GM12878 (cell line): Measurements from ENCODE around the gene MEGF11. TPM values are rescaled to one million over a fixed set of nuclear protein-coding genes. Genes with fewer than 3 reads are reported as not detected.
A peak's percentile ranks its signal among the peaks of the same experiment; 100 is the strongest.

Experiments
- ATAC-seq: fragments of 200-7000 bp; cut with Tn5 transposase; 3 replicates; pipeline ENCODE4 v1.9.1; 2020; ENCODE audit warnings: mild to moderate bottlenecking, moderate library complexity
- BruUV-seq: library from RNA; stranded (reverse); fragments of 400-500 nt; replicated peaks from 2 replicates; lab custom pipeline; 2021; lab: Mats Ljungman, UMichigan
- CTCF ChIA-PET: fragments of 300-600 bp; sonication (Branson Sonifier 250); formaldehyde crosslinking; extraction: SDS; loops from one replicate; lab custom pipeline; 2021; ENCODE audit warnings: inconsistent platforms; lab: Yijun Ruan, JAX
- POLR2A ChIA-PET: fragments of 350-600 bp; formaldehyde crosslinking; extraction: SDS; loops from one replicate; lab custom pipeline; 2021; ENCODE audit warnings: inconsistent platforms; lab: Charles Lee
- RAD21 ChIA-PET: fragments of 300-600 bp; sonication (Branson Sonifier 250); formaldehyde crosslinking; loops from one replicate; lab custom pipeline; 2023; ENCODE audit warnings: antibody characterized with exemption; ENCODE audit not compliant: unreplicated experiment; lab: Charles Lee
- SMC1A ChIA-PET: fragments of 300-600 bp; sonication (Branson Sonifier 250); formaldehyde crosslinking; loops from one replicate; lab custom pipeline; 2023; ENCODE audit not compliant: unreplicated experiment, uncharacterized antibody; lab: Charles Lee
- DNase-seq: peaks from one replicate; pipeline ENCODE4 v3.0.0-alpha.2; 2011; ENCODE audit warnings: low read depth, low spot score
- FAIRE-seq: peaks from 3 replicates; lab custom pipeline; 2011; peaks lifted over from hg19 to GRCh38; lab: Jason Lieb, UNC
- H2AFZ ChIP-seq: 2 replicates; pipeline ENCODE4 v1.6.0; 2011; ENCODE audit warnings: low read depth, low read length, control low read depth; ENCODE audit not compliant: control insufficient read depth
- H3K27ac ChIP-seq: 2 replicates; pipeline ENCODE4 v1.5.1; 2011; ENCODE audit warnings: control low read depth; ENCODE audit not compliant: control insufficient read depth, insufficient read depth
- H3K27me3 ChIP-seq, 2 experiments: replicated peaks in 1 of 2; 2 replicates each; pipeline versions ENCODE4 v1.6.0 to v1.6.1; 2011; ENCODE audit warnings: low read length in 1 of 2; ENCODE audit not compliant: control insufficient read depth in 2 of 2, insufficient read depth in 2 of 2
- H3K36me3 ChIP-seq, 2 experiments: 2 replicates each; pipeline ENCODE4 v1.5.1; 2011; ENCODE audit warnings: low read length in 1 of 2; ENCODE audit not compliant: control insufficient read depth in 2 of 2, insufficient read depth in 2 of 2
- H3K4me1 ChIP-seq: 2 replicates; pipeline ENCODE4 v1.6.1; 2011; ENCODE audit warnings: mild to moderate bottlenecking, low read length, moderate library complexity, mixed read lengths; ENCODE audit not compliant: control insufficient read depth, insufficient read depth
- H3K4me2 ChIP-seq: 2 replicates; pipeline ENCODE4 v1.6.0; 2011; ENCODE audit warnings: control low read depth; ENCODE audit not compliant: control insufficient read depth, insufficient read depth
- H3K4me3 ChIP-seq: fragments of 200-600 bp; sonication (generic); 2 replicates; pipeline ENCODE4 v1.5.1; 2016
- H3K79me2 ChIP-seq: 2 replicates; pipeline ENCODE4 v1.6.0; 2011; ENCODE audit warnings: low read length; ENCODE audit not compliant: control insufficient read depth, insufficient read depth
- H3K9ac ChIP-seq: 2 replicates; pipeline ENCODE4 v1.8.0; 2011; ENCODE audit warnings: low read length, control low read depth, mixed read lengths; ENCODE audit not compliant: control insufficient read depth, insufficient read depth
- H3K9me3 ChIP-seq: replicated peaks from 3 replicates; pipeline ENCODE4 v1.5.1; 2011; ENCODE audit warnings: mild to moderate bottlenecking, low read length; ENCODE audit not compliant: control insufficient read depth, insufficient read depth
- H4K20me1 ChIP-seq: 2 replicates; pipeline ENCODE4 v1.6.0; 2011; ENCODE audit not compliant: control insufficient read depth, insufficient read depth
- BACH1 ChIP-seq: fragments of 450-650 bp; IDR thresholded peaks from 2 replicates; pipeline ENCODE4 v1.6.1; 2017; ENCODE audit warnings: mild to moderate bottlenecking, borderline replicate concordance
- CEBPB ChIP-seq, 2 experiments: fragments of 150-350 bp in 1 of 2; IDR thresholded peaks; 2 replicates each; pipeline ENCODE4 v1.6.1; 2012 to 2014; ENCODE audit warnings: low read depth in 2 of 2, low read length in 2 of 2, borderline replicate concordance in 1 of 2, inconsistent platforms in 1 of 2
- CHD1 ChIP-seq: IDR thresholded peaks from 2 replicates; pipeline ENCODE4 v1.6.1; 2012; ENCODE audit warnings: low read depth, low read length, improper control_type of control experiment
- CREB1 ChIP-seq: IDR thresholded peaks from 2 replicates; pipeline ENCODE4 v1.6.1; 2012; ENCODE audit warnings: low read depth, mild to moderate bottlenecking, inconsistent platforms
- ETV6 ChIP-seq, 2 experiments: fragments of 450-650 bp in 1 of 2; IDR thresholded peaks in 1 of 2; conservative IDR thresholded peaks in 1 of 2; 2 replicates each; pipeline ENCODE4 v1.6.1; 2014; ENCODE audit warnings: antibody characterized with exemption in 1 of 2, borderline replicate concordance in 1 of 2, low read depth in 1 of 2, mild to moderate bottlenecking in 1 of 2, moderate library complexity in 1 of 2
- HCFC1 ChIP-seq: fragments of 150-350 bp; IDR thresholded peaks from 2 replicates; pipeline ENCODE4 v1.6.1; 2014; ENCODE audit warnings: low read length
- HDAC2 ChIP-seq: fragments of 200-600 bp; sonication (generic); IDR thresholded peaks from 2 replicates; pipeline ENCODE4 v1.6.1; 2017
- HDAC6 ChIP-seq: fragments of 200-600 bp; sonication (generic); IDR thresholded peaks from one replicate; pipeline ENCODE4 v1.8.0; 2017; ENCODE audit warnings: antibody characterized with exemption; ENCODE audit not compliant: unreplicated experiment
- LARP7 ChIP-seq: fragments of 450-650 bp; IDR thresholded peaks from 2 replicates; pipeline ENCODE4 v1.6.1; 2017; ENCODE audit warnings: mild to moderate bottlenecking
- MTA2 ChIP-seq: fragments of 450-650 bp; IDR thresholded peaks from 2 replicates; pipeline ENCODE4 v1.6.1; 2016; ENCODE audit warnings: low read depth, mild to moderate bottlenecking, moderate library complexity
- MYC ChIP-seq: IDR thresholded peaks from 2 replicates; pipeline ENCODE4 v1.6.1; 2011; ENCODE audit warnings: mild to moderate bottlenecking, low read length, moderate library complexity, inconsistent platforms; ENCODE audit not compliant: insufficient read depth, insufficient replicate concordance, insufficient read length, severe bottlenecking
- NBN ChIP-seq: fragments of 450-650 bp; IDR thresholded peaks from 2 replicates; pipeline ENCODE4 v1.6.1; 2016
- SREBF2 ChIP-seq: IDR thresholded peaks from 2 replicates; pipeline ENCODE4 v1.6.1; 2012; ENCODE audit warnings: mild to moderate bottlenecking, low read length
- TARDBP ChIP-seq: IDR thresholded peaks from 2 replicates; pipeline ENCODE4 v1.6.1; 2016; ENCODE audit warnings: borderline replicate concordance
- TBL1XR1 ChIP-seq: IDR thresholded peaks from 2 replicates; pipeline ENCODE4 v1.6.1; 2012; ENCODE audit warnings: low read depth, low read length, improper control_type of control experiment
- USF1 ChIP-seq: IDR thresholded peaks from 2 replicates; pipeline ENCODE4 v1.6.1; 2011; ENCODE audit warnings: borderline replicate concordance, low read depth, mild to moderate bottlenecking, moderate library complexity, mixed read lengths, low read length; ENCODE audit not compliant: insufficient read depth; ENCODE audit errors: extremely low read length
- WGBS: methylation state at CpG from one replicate; pipeline ENCODE4 v1.1.6; 2016; ENCODE audit warnings: low lambda C conversion rate; ENCODE audit not compliant: insufficient replicate concordance, insufficient coverage; ENCODE audit errors: missing lambda C conversion rate; 5-methylcytosine and 5-hydroxymethylcytosine counted together
- in situ Hi-C: fragments of 300-500 bp; cut with MboI; formaldehyde crosslinking; loops from 9 replicates; pipeline ENCODE4 v1.14.3; 2018; ENCODE audit warnings: mixed read lengths
- intact Hi-C: fragments of 100-400 bp; cut with micrococcal nuclease; formaldehyde crosslinking; loops from one replicate; pipeline ENCODE4 v1.14.2; 2022; ENCODE audit not compliant: unreplicated experiment
- polyA plus RNA-seq, 11 experiments: library from polyadenylated mRNA; depleted of rRNA in 4 of 11; unstranded in 6 of 11; stranded (reverse) in 5 of 11; fragments of >200 nt; fragmentation: Nextera tagmentation in 4 of 11; fragmentation: Illumina TruSeq in 1 of 11; extraction: Ambion mirVana in 4 of 11; extraction: Trizol in 1 of 11; gene quantifications; 1 replicate in 1 of 11; 2 replicates in 10 of 11; pipeline versions ENCODE4 v1.2.1 to v1.2.3, GENCODE V29; 2011 to 2016; ENCODE audit warnings: inconsistent platforms in 2 of 11, missing spikeins in 2 of 11, low read depth in 1 of 11
- total RNA-seq, 4 experiments: library from RNA; depleted of rRNA in 3 of 4; stranded (reverse); fragments of >200 nt in 3 of 4; fragmentation: Illumina TruSeq in 1 of 4; extraction: Trizol in 1 of 4; gene quantifications; 2 replicates each; pipeline versions ENCODE4 v1.2.1 to v1.2.3, GENCODE V29; 2013 to 2021
- TF ChIP-seq, protein P1 (sequence below): fragments of 450-650 bp; IDR thresholded peaks from 2 replicates; pipeline ENCODE4 v1.6.1; 2018; ENCODE audit warnings: borderline replicate concordance, mild to moderate bottlenecking; ENCODE audit not compliant: partially characterized antibody
- TF ChIP-seq, protein P2 (sequence below): IDR thresholded peaks from 2 replicates; pipeline ENCODE4 v1.6.1; 2011; ENCODE audit warnings: mild to moderate bottlenecking, low read depth, low read length, moderate library complexity; ENCODE audit not compliant: insufficient replicate concordance
- TF ChIP-seq, protein P3 (sequence below): fragments of 150-350 bp; IDR thresholded peaks from 2 replicates; pipeline ENCODE4 v1.6.1; 2014; ENCODE audit warnings: mild to moderate bottlenecking, low read depth, low read length

The MEGF11 gene
- total and polyA plus RNA-seq, 10 of the 15 experiments (the other 5 are each of a cell fraction or from before 2014, with no cell fraction given) = 0.03 to 1.7 (median 0.49) TPM

GRCh38 chr15:66235866-66236265 is 17.7 kb downstream of the MEGF11 start:
- intact Hi-C loops (no loop called here), in situ Hi-C loops (no loop called here)
- ChIA-PET CTCF (no interaction called here), SMC1A (no interaction called here), RAD21 (no interaction called here), POLR2A (no interaction called here)
- Histone ChIP-seq H2AFZ (no peak overlapping the region), H3K27me3 (peaks cover 0 to 3% of the 10 kb centered on the region in 2 experiments; a peak in 2 of 4 replicates), H4K20me1 (no peaks in the 10 kb centered on the region; the same call in 1 of the 2 replicates), H3K4me3 (no peak overlapping the region), H3K9me3 (no peaks in the 10 kb centered on the region), H3K36me3 (no peaks in the 10 kb centered on the region), H3K27ac (no peak overlapping the region), H3K4me1 (no peaks in the 10 kb centered on the region), H3K4me2 (no peak overlapping the region), H3K9ac (no peak overlapping the region), H3K79me2 (no peaks in the 10 kb centered on the region)
- BruUV-seq = no TSS peak
- FAIRE-seq (no peak), DNase-seq (no peak), ATAC-seq (peak; percentile 38; the same call in 2 of the 3 replicates)
- WGBS = 11% methylated on average over 2 of the region's 2 CpGs
- TF ChIP-seq CHD1 (no peak), HCFC1 (no peak), NBN (no peak), MYC (no peak), SREBF2 (no peak), ETV6 (conservative IDR thresholded peaks at IDR 0.05 in 1 of 2, IDR thresholded peaks at IDR 0.05 in 1 of 2; ENCODE audit: borderline replicate concordance in 1 of 2, low read depth in 1 of 2) (no peak), LARP7 (no peak), MTA2 (no peak), CEBPB (IDR thresholded peaks at IDR 0.05; ENCODE audit: borderline replicate concordance in 1 of 2, low read depth in 2 of 2, low read length in 2 of 2) (no peak), USF1 (no peak), CREB1 (no peak), TARDBP (no peak), TBL1XR1 (no peak), HDAC6 (no peak), HDAC2 (no peak), BACH1 (no peak)
- TF ChIP-seq, protein P1, sequence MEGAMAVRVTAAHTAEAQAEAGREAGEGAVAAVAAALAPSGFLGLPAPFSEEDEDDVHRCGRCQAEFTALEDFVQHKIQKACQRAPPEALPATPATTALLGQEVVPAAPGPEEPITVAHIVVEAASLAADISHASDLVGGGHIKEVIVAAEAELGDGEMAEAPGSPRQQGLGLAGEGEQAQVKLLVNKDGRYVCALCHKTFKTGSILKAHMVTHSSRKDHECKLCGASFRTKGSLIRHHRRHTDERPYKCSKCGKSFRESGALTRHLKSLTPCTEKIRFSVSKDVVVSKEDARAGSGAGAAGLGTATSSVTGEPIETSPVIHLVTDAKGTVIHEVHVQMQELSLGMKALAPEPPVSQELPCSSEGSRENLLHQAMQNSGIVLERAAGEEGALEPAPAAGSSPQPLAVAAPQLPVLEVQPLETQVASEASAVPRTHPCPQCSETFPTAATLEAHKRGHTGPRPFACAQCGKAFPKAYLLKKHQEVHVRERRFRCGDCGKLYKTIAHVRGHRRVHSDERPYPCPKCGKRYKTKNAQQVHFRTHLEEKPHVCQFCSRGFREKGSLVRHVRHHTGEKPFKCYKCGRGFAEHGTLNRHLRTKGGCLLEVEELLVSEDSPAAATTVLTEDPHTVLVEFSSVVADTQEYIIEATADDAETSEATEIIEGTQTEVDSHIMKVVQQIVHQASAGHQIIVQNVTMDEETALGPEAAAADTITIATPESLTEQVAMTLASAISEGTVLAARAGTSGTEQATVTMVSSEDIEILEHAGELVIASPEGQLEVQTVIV = no peak
- TF ChIP-seq, protein P2, sequence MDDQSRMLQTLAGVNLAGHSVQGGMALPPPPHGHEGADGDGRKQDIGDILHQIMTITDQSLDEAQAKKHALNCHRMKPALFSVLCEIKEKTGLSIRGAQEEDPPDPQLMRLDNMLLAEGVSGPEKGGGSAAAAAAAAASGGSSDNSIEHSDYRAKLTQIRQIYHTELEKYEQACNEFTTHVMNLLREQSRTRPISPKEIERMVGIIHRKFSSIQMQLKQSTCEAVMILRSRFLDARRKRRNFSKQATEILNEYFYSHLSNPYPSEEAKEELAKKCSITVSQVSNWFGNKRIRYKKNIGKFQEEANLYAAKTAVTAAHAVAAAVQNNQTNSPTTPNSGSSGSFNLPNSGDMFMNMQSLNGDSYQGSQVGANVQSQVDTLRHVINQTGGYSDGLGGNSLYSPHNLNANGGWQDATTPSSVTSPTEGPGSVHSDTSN = no peak
- TF ChIP-seq, protein P3, sequence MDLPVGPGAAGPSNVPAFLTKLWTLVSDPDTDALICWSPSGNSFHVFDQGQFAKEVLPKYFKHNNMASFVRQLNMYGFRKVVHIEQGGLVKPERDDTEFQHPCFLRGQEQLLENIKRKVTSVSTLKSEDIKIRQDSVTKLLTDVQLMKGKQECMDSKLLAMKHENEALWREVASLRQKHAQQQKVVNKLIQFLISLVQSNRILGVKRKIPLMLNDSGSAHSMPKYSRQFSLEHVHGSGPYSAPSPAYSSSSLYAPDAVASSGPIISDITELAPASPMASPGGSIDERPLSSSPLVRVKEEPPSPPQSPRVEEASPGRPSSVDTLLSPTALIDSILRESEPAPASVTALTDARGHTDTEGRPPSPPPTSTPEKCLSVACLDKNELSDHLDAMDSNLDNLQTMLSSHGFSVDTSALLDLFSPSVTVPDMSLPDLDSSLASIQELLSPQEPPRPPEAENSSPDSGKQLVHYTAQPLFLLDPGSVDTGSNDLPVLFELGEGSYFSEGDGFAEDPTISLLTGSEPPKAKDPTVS = no peak
